Panc1 (cell line): ENCODE measurements around the gene CLCF1.

Experiments
- CTCF ChIP-seq: fragments of 450-650 bp; IDR thresholded peaks from 2 replicates; pipeline ENCODE4 v1.5.1; 2017; ENCODE audit warnings: mild to moderate bottlenecking
- TF ChIP-seq, protein P1 (sequence below), 2 experiments: IDR thresholded peaks; 2 replicates each; pipeline ENCODE4 v1.6.1; 2011 to 2012; ENCODE audit warnings: low read depth in 2 of 2, control low read depth in 1 of 2, low read length in 1 of 2, mild to moderate bottlenecking in 1 of 2, moderate library complexity in 1 of 2; ENCODE audit not compliant: insufficient read depth in 1 of 2

DNA sequence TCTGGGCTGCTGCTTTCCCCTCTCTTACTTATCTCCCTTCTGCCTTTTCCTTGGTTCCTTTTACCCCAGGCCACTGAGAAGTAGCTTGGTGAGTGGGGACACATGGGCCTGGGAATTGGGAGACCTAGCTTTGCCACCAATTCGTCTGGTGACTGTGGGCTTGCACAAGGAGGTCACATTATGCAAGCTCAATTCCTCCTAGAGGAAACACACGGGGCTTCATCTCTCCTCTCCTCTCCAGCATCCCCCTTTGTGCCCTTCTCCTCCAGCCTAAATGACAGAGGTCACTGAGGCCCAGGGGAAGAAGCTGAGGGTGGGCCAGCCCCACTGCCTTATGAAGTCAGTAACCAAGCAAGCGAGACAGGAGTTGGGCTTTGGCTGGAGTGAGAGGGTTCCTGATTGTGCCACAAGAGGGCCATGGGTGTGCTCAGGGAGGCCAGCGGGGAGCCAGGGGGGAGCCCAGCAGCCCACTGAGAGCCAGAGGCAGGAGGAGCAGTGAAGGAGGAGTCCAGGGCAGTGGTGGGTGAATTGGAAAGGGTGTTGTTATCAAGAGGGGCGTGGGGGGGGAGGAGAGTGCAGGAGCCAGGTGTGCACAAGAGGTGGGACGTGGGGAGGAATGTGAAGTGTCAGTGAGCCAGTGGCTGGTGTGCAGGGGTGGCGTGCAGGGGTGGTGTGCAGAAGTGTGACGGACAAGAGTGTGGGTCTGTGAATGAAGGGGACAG, 2.0 kb downstream of the CLCF1 start:
- TF ChIP-seq, protein P1, sequence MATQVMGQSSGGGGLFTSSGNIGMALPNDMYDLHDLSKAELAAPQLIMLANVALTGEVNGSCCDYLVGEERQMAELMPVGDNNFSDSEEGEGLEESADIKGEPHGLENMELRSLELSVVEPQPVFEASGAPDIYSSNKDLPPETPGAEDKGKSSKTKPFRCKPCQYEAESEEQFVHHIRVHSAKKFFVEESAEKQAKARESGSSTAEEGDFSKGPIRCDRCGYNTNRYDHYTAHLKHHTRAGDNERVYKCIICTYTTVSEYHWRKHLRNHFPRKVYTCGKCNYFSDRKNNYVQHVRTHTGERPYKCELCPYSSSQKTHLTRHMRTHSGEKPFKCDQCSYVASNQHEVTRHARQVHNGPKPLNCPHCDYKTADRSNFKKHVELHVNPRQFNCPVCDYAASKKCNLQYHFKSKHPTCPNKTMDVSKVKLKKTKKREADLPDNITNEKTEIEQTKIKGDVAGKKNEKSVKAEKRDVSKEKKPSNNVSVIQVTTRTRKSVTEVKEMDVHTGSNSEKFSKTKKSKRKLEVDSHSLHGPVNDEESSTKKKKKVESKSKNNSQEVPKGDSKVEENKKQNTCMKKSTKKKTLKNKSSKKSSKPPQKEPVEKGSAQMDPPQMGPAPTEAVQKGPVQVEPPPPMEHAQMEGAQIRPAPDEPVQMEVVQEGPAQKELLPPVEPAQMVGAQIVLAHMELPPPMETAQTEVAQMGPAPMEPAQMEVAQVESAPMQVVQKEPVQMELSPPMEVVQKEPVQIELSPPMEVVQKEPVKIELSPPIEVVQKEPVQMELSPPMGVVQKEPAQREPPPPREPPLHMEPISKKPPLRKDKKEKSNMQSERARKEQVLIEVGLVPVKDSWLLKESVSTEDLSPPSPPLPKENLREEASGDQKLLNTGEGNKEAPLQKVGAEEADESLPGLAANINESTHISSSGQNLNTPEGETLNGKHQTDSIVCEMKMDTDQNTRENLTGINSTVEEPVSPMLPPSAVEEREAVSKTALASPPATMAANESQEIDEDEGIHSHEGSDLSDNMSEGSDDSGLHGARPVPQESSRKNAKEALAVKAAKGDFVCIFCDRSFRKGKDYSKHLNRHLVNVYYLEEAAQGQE (IDR thresholded peaks at IDR 0.05; ENCODE audit: insufficient read depth in 1 of 2, low read depth in 2 of 2, low read length in 1 of 2): no peak
- TF ChIP-seq CTCF: peak; percentile 61
